ENCODE results near the gene SH3BGRL3. TPM values are rescaled to one million over a fixed set of nuclear protein-coding genes. Genes with fewer than 3 reads are reported as not detected.

The SH3BGRL3 gene
- total RNA-seq, 1 experiment from 2014 or later = 133 TPM

DNA sequence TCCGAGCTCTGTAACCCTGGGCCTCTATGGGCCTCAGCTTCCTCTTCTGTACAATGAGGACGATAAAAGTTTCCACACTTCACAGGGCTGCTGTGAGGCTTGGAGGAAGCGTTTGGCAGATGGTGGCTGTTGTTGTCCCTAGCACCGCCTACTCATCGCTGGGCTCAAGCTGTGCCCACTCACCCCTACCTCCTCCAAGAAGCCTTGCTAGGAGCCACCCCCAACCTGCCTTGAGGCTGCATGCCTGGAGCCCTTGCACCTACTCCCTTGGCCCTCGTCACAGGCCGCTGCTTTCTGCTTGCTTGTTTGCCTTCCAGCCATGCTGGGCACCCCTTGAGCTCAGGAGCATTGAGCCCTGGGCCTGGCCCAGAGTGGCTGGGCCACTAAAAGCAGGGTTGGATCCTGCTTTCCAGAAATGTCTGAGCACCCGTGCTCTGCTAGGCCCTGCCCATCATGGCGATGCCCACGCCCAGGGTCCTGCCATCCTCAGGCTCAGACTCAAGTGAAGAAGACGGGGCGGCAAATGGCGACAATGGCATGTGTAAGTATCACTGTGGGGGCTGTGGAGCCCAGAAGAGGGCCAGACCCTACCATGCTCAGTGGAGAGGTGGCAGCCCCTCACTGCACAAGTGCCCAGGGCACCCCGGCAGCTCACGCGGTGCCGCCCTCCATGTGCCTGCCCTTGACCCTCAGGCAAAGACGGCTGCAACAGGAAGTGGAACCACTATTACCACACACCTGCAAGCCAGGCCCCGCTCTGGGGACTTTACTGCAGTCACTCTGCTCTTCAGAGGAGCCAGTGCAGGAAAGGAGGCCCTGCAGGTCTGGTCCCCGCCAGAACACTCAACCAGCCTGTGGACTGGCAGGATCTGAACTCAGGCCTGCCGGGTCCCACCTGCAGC lies 9.5 kb downstream of the SH3BGRL3 start:
- POLR2A ChIA-PET = interaction anchor here (0.6 to 2.6 kb wide), 3 partner anchors 10 to 417 kb away, joined by 4 to 9 read pairs (median 7); partner anchors contain the start of gene SH3BGRL3
- intact Hi-C loops (cut with micrococcal nuclease) = no loop called here
- no peak for DNase-seq (ENCODE audit: unreplicated experiment)
- no TSS peak for BruUV-seq (replicated peaks)
- Mint-ChIP-seq H3K27me3 (ENCODE audit: insufficient read depth, unreplicated experiment) (no peaks in the 10 kb centered on the region), H3K4me3 (ENCODE audit: unreplicated experiment) (no peak overlapping the region), H3K36me3 (ENCODE audit: insufficient read depth, unreplicated experiment) (peaks cover 5% of the 10 kb centered on the region), H3K4me1 (ENCODE audit: insufficient read depth, unreplicated experiment) (peaks cover 10% of the 10 kb centered on the region), H3K9me3 (ENCODE audit: unreplicated experiment) (no peaks in the 10 kb centered on the region), H3K27ac (ENCODE audit: low read depth, unreplicated experiment) (no peak overlapping the region)
- TF ChIP-seq CTCF (IDR thresholded peaks at IDR 0.05; ENCODE audit: unreplicated experiment) = no peak
- CTCF ChIA-PET = interaction anchor here (0.6 to 1.7 kb wide), 8 partner anchors 10 to 128 kb away, joined by 3 to 5 read pairs (median 3); no protein-coding TSS in a partner anchor

- BruUV-seq (replicated peaks) = no TSS peak
- H3K27me3 Mint-ChIP-seq (ENCODE audit: insufficient read depth, unreplicated experiment) = no peaks in the 10 kb centered on the region
- peaks cover 5% of the 10 kb centered on the region for H3K36me3 Mint-ChIP-seq (ENCODE audit: insufficient read depth, unreplicated experiment)
- POLR2A ChIA-PET = interaction anchor here (0.6 to 2.6 kb wide), 3 partner anchors 9 to 480 kb away, joined by 3 to 9 read pairs (median 4); partner anchors contain the start of gene SH3BGRL3
- CTCF ChIA-PET = interaction anchor here (0.6 to 1.0 kb wide), 3 partner anchors 9 to 634 kb away, joined by 3 to 6 read pairs (median 4); no protein-coding TSS in a partner anchor
- no peaks in the 10 kb centered on the region for H3K9me3 Mint-ChIP-seq (ENCODE audit: unreplicated experiment)
- no peak for TF ChIP-seq CTCF (IDR thresholded peaks at IDR 0.05; ENCODE audit: unreplicated experiment)
- no peak overlapping the region for H3K27ac Mint-ChIP-seq (ENCODE audit: low read depth, unreplicated experiment)
- DNase-seq (ENCODE audit: unreplicated experiment) = no peak
- no peak overlapping the region for H3K4me3 Mint-ChIP-seq (ENCODE audit: unreplicated experiment)
- peaks cover under 1% of the 10 kb centered on the region for H3K4me1 Mint-ChIP-seq (ENCODE audit: insufficient read depth, unreplicated experiment)
- intact Hi-C loops (cut with micrococcal nuclease) = no loop called here
These were observed 10.4 kb downstream of the SH3BGRL3 start for GRCh38 chr1:26290122-26290881.

- POLR2A ChIA-PET = interaction anchor here (0.6 to 2.6 kb wide), 2 partner anchors 8 to 11 kb away, joined by 4 to 9 read pairs; partner anchors contain the start of gene SH3BGRL3
- no peak overlapping the region for H3K27ac Mint-ChIP-seq (ENCODE audit: low read depth, unreplicated experiment)
- no TSS peak for BruUV-seq (replicated peaks)
- CTCF ChIA-PET = interaction anchor here (1.0 kb wide), 1 partner anchor 15 kb away, joined by 4 read pairs; no protein-coding TSS in a partner anchor
- H3K36me3 Mint-ChIP-seq (ENCODE audit: insufficient read depth, unreplicated experiment) = peaks cover 5% of the 10 kb centered on the region
- no peak for DNase-seq (ENCODE audit: unreplicated experiment)
- no peaks in the 10 kb centered on the region for H3K27me3 Mint-ChIP-seq (ENCODE audit: insufficient read depth, unreplicated experiment)
- intact Hi-C loops (cut with micrococcal nuclease) = no loop called here
- H3K9me3 Mint-ChIP-seq (ENCODE audit: unreplicated experiment) = no peaks in the 10 kb centered on the region
- H3K4me3 Mint-ChIP-seq (ENCODE audit: unreplicated experiment) = no peak overlapping the region
- TF ChIP-seq CTCF (IDR thresholded peaks at IDR 0.05; ENCODE audit: unreplicated experiment) = no peak
- no peaks in the 10 kb centered on the region for H3K4me1 Mint-ChIP-seq (ENCODE audit: insufficient read depth, unreplicated experiment)
These were observed 11.0 kb downstream of the SH3BGRL3 start for GRCh38 chr1:26290882-26291261.

- Mint-ChIP-seq H3K36me3 (ENCODE audit: insufficient read depth, unreplicated experiment) (peaks cover 5% of the 10 kb centered on the region), H3K27me3 (ENCODE audit: insufficient read depth, unreplicated experiment) (no peaks in the 10 kb centered on the region), H3K27ac (ENCODE audit: low read depth, unreplicated experiment) (no peak overlapping the region), H3K4me3 (ENCODE audit: unreplicated experiment) (no peak overlapping the region), H3K4me1 (ENCODE audit: insufficient read depth, unreplicated experiment) (no peaks in the 10 kb centered on the region), H3K9me3 (ENCODE audit: unreplicated experiment) (no peaks in the 10 kb centered on the region)
- no peak for TF ChIP-seq CTCF (IDR thresholded peaks at IDR 0.05; ENCODE audit: unreplicated experiment)
- BruUV-seq (replicated peaks) = no TSS peak
- intact Hi-C loops (cut with micrococcal nuclease) = no loop called here
- DNase-seq (ENCODE audit: unreplicated experiment) = no peak
- ChIA-PET CTCF (no interaction called here), POLR2A (no interaction called here)
These were observed 11.5 kb downstream of the SH3BGRL3 start for GRCh38 chr1:26291433-26291832.
